Endothelial cell (in vitro differentiated cells): ENCODE results near the gene FBXL7. TPM values are rescaled to one million over a fixed set of nuclear protein-coding genes. Genes with fewer than 3 reads are reported as not detected.

Experiments
- DNase-seq: peaks from one replicate; pipeline ENCODE4 v3.0.0; 2021; ENCODE audit warnings: low spot score
- H3K27ac Mint-ChIP-seq: one replicate; pipeline ENCODE4 v1.8.0; 2021; ENCODE audit warnings: mixed read lengths, inconsistent platforms; ENCODE audit not compliant: unreplicated experiment
- H3K27me3 Mint-ChIP-seq: one replicate; pipeline ENCODE4 v1.8.0; 2021; ENCODE audit warnings: mild to moderate bottlenecking, moderate library complexity, mixed read lengths, inconsistent platforms; ENCODE audit not compliant: unreplicated experiment
- H3K36me3 Mint-ChIP-seq: one replicate; pipeline ENCODE4 v1.8.0; 2021; ENCODE audit warnings: mild to moderate bottlenecking, low read depth, mixed read lengths, inconsistent platforms; ENCODE audit not compliant: unreplicated experiment
- H3K4me1 Mint-ChIP-seq: one replicate; pipeline ENCODE4 v1.8.0; 2021; ENCODE audit warnings: mild to moderate bottlenecking, mixed read lengths, inconsistent platforms; ENCODE audit not compliant: unreplicated experiment
- H3K4me3 Mint-ChIP-seq: one replicate; pipeline ENCODE4 v1.8.0; 2021; ENCODE audit warnings: mild to moderate bottlenecking, mixed read lengths, inconsistent platforms; ENCODE audit not compliant: unreplicated experiment
- H3K9me3 Mint-ChIP-seq: one replicate; pipeline ENCODE4 v1.8.0; 2021; ENCODE audit warnings: mixed read lengths, inconsistent platforms; ENCODE audit not compliant: unreplicated experiment
- CTCF ChIP-seq: fragments of 200-600 bp; sonication (generic); IDR thresholded peaks from one replicate; pipeline ENCODE4 v1.5.0; 2021; ENCODE audit warnings: antibody characterized with exemption; ENCODE audit not compliant: unreplicated experiment
- total RNA-seq: library from RNA; stranded (reverse); fragmentation: NEBNext Ultra II Directional; extraction: Animal tissue kit (Norgen Biotek cat#: 25700); gene quantifications from one replicate; pipeline ENCODE4 v1.2.1, GENCODE V29; 2021; ENCODE audit not compliant: unreplicated experiment

The FBXL7 gene
- total RNA-seq, 1 donor from 2014 or later, result 63.8 TPM

DNA sequence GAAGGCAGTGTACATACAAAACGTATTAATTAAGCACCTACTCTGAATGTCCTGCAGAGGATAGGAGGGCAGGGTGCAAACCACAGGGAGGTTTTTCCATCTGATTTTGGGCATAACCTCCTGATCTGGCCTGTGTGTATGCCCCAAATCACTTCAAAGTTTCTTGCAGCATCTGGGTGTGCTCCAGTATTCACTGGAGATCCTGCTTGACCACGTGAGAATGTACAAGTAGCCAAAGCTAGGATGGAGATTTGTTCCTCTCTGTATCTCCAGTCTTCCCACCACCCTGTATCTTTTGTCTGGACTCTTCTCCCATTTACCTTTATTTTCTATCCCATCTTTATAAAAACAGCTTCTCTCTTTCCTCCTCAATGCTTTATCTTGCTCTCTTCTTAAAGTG, 207.7 kb downstream of the FBXL7 start:
- H3K4me3 Mint-ChIP-seq, result no peak overlapping the region
- TF ChIP-seq CTCF, result no peak
- no peaks in the 10 kb centered on the region for H3K9me3 Mint-ChIP-seq
- H3K27me3 Mint-ChIP-seq, result no peaks in the 10 kb centered on the region
- no peaks in the 10 kb centered on the region for H3K4me1 Mint-ChIP-seq
- H3K27ac Mint-ChIP-seq, result no peak overlapping the region
- no peak for DNase-seq
- peaks cover 7% of the 10 kb centered on the region for H3K36me3 Mint-ChIP-seq

DNA sequence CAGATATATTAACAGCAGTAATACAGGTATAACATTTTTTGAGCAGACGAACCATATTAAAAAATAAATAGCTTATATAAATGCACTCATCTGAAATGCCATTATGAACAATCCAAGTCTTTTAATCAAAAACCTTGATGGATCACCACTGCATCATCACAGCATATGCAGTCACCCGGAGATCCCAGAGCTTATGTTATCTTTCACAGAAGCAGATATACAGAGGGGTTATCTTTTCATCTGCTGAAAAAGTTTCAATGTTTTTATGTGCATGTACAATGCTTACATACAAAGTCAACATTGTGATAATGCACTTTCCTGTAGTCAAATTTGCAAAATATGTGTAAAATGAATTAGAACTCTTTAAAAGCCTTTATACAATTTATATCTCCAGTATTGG, 211.9 kb downstream of the FBXL7 start:
- Mint-ChIP-seq H3K9me3 (no peaks in the 10 kb centered on the region), H3K4me1 (no peaks in the 10 kb centered on the region), H3K4me3 (no peak overlapping the region), H3K27ac (no peak overlapping the region), H3K36me3 (peaks cover 10% of the 10 kb centered on the region), H3K27me3 (peaks cover 5% of the 10 kb centered on the region)
- DNase-seq, result no peak
- TF ChIP-seq CTCF, result no peak

GRCh38 chr5:15715535-15715934, 215.6 kb downstream of the FBXL7 start:
- H3K36me3 Mint-ChIP-seq, result peaks cover 7% of the 10 kb centered on the region
- TF ChIP-seq CTCF, result no peak
- peaks cover 16% of the 10 kb centered on the region for H3K4me1 Mint-ChIP-seq
- peaks cover 5% of the 10 kb centered on the region for H3K27me3 Mint-ChIP-seq
- no peak overlapping the region for H3K4me3 Mint-ChIP-seq
- no peak overlapping the region for H3K27ac Mint-ChIP-seq
- DNase-seq, result no peak
- no peaks in the 10 kb centered on the region for H3K9me3 Mint-ChIP-seq

- TF ChIP-seq CTCF, result no peak
- Mint-ChIP-seq H3K27me3 (peaks cover 5% of the 10 kb centered on the region), H3K4me1 (peaks cover 16% of the 10 kb centered on the region), H3K27ac (no peak overlapping the region), H3K4me3 (no peak overlapping the region), H3K9me3 (no peaks in the 10 kb centered on the region), H3K36me3 (peaks cover 5% of the 10 kb centered on the region)
- no peak for DNase-seq
Observed at GRCh38 chr5:15715967-15716366, 216.0 kb downstream of the FBXL7 start.

DNA sequence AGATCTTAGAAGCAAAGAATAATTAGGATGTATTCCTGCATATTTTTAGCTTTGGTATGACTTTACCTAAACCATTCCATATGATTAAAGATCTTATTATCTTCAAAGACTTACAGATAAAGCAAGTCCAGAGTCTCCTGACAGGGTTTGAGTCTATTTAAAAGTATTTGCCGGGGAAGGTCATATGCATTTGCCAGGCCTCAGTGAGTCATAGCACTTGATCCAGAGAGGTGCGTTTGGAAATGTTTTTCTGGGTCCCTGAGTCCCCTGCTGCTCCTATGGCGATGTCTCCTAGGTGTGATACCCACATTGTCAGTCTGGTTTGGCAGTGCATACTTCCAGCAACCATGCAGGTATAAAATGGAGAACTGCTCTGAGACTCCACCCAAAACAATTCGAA, 217.0 kb downstream of the FBXL7 start:
- no peak for TF ChIP-seq CTCF
- H3K27me3 Mint-ChIP-seq, result peaks cover 5% of the 10 kb centered on the region
- no peak overlapping the region for H3K4me3 Mint-ChIP-seq
- no peak overlapping the region for H3K27ac Mint-ChIP-seq
- H3K9me3 Mint-ChIP-seq, result no peaks in the 10 kb centered on the region
- peaks cover 17% of the 10 kb centered on the region for H3K4me1 Mint-ChIP-seq
- H3K36me3 Mint-ChIP-seq, result peaks cover 4% of the 10 kb centered on the region
- no peak for DNase-seq
